Adrenal gland (tissue), 5 donors: ENCODE data around the gene RAD9A.

Source experiments
- POLR2A ChIP-seq, 2 donors: fragments of 450-650 bp; IDR thresholded peaks; one replicate each; pipeline ENCODE4 v1.6.1; 2017; ENCODE audit warnings: antibody characterized with exemption in 2 of 2, mild to moderate bottlenecking in 2 of 2, moderate library complexity in 1 of 2
- TF ChIP-seq, protein P1 (sequence below), 6 experiments: fragments of 450-650 bp in 4 of 6; fragments of 200-600 bp in 2 of 6; sonication (generic) in 1 of 6; IDR thresholded peaks; 1 replicate in 5 of 6; 2 replicates in 1 of 6; pipeline versions ENCODE4 v1.5.1 to v1.8.0; 2016 to 2021; ENCODE audit warnings: antibody characterized with exemption in 6 of 6, mild to moderate bottlenecking in 2 of 6, moderate library complexity in 1 of 6
- donor health status: DM: no; HTN: no; CAD: no.

DNA sequence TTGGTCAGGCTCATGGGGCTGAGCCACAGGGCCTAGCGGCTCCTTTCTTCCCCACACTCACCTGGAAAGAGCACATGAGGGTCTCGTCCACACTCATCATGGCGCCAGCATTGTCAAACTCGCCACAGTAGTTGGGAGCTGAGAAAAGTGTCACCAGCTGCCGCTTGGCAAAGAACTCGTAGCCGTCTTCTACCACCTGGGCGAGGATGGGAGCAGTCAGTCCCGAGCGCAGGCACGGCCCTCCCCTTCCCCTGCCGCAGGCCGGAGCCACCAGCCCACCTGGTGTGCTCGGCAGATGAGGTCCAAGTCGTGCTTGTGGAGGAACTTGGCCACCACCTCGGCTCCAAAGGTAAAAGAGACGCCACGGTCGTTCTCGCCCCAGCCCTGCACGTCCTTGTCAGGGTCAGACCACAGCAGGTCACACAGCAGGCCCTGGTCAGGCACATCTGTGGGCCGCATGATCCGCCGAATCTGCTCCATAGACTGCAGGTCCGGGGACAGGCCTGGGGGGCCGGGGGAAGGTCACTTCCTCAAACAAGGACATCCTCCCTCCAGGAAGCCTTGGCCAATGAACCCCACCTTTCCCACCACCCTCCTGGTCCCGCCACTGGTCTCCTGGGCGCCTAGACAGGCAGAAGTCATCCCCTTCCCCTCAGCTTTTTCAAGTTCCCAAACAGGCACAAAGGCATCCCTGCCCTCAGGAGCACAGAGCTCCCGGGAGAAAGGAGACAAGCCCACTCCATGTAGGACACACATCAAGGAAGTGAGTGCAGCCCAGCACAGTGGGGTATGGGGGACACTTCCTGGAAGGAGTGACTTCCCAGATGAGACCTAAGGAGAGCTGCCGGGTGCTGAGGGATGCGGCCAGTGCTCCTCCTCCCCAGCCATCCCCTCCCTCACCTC is 7.1 kb downstream of the RAD9A start:
- TF ChIP-seq, protein P1, sequence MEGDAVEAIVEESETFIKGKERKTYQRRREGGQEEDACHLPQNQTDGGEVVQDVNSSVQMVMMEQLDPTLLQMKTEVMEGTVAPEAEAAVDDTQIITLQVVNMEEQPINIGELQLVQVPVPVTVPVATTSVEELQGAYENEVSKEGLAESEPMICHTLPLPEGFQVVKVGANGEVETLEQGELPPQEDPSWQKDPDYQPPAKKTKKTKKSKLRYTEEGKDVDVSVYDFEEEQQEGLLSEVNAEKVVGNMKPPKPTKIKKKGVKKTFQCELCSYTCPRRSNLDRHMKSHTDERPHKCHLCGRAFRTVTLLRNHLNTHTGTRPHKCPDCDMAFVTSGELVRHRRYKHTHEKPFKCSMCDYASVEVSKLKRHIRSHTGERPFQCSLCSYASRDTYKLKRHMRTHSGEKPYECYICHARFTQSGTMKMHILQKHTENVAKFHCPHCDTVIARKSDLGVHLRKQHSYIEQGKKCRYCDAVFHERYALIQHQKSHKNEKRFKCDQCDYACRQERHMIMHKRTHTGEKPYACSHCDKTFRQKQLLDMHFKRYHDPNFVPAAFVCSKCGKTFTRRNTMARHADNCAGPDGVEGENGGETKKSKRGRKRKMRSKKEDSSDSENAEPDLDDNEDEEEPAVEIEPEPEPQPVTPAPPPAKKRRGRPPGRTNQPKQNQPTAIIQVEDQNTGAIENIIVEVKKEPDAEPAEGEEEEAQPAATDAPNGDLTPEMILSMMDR (IDR thresholded peaks at IDR 0.05): no peak
- TF ChIP-seq POLR2A (IDR thresholded peaks at IDR 0.05): no peak
